ACC112 (cell line): ENCODE measurements around the gene ARMC7.
"Not testable (repeated sequence)": the region's sequence is repeated elsewhere in the genome, so short reads cannot be mapped to it uniquely, and the experiment has no call there.

Experiments used
- H2AFZ ChIP-seq: fragments of 200-600 bp; sonication (generic); one replicate; pipeline ENCODE4 v1.6.0; 2017; ENCODE audit warnings: antibody characterized with exemption, low read length; ENCODE audit not compliant: unreplicated experiment
- H3K27ac ChIP-seq: fragments of 200-600 bp; sonication (generic); 2 replicates; pipeline ENCODE4 v1.5.1; 2014; ENCODE audit warnings: low read depth, mild to moderate bottlenecking, antibody characterized with exemption, low read length, moderate library complexity
- H3K27me3 ChIP-seq: fragments of 200-600 bp; sonication (generic); 2 replicates; pipeline ENCODE4 v1.6.1; 2014; ENCODE audit warnings: mild to moderate bottlenecking, antibody characterized with exemption, low read length, moderate library complexity, mixed read lengths; ENCODE audit not compliant: insufficient read depth
- H3K36me3 ChIP-seq: fragments of 200-600 bp; sonication (generic); 2 replicates; pipeline ENCODE4 v1.6.1; 2016; ENCODE audit warnings: mild to moderate bottlenecking, antibody characterized with exemption, low read length, moderate library complexity, mixed read lengths; ENCODE audit not compliant: insufficient read depth
- H3K4me1 ChIP-seq: fragments of 200-600 bp; sonication (generic); one replicate; pipeline ENCODE4 v1.6.1; 2016; ENCODE audit warnings: low read length, mixed read lengths; ENCODE audit not compliant: insufficient read depth, unreplicated experiment, control insufficient read depth
- H3K4me3 ChIP-seq: fragments of 200-600 bp; sonication (generic); 2 replicates; pipeline ENCODE4 v1.5.1; 2014; ENCODE audit warnings: mild to moderate bottlenecking, low read depth, low read length
- H3K79me2 ChIP-seq: fragments of 200-600 bp; sonication (generic); one replicate; pipeline ENCODE4 v1.6.0; 2016; ENCODE audit warnings: low read length; ENCODE audit not compliant: control insufficient read depth, unreplicated experiment, insufficient read depth

The ARMC7 gene

DNA sequence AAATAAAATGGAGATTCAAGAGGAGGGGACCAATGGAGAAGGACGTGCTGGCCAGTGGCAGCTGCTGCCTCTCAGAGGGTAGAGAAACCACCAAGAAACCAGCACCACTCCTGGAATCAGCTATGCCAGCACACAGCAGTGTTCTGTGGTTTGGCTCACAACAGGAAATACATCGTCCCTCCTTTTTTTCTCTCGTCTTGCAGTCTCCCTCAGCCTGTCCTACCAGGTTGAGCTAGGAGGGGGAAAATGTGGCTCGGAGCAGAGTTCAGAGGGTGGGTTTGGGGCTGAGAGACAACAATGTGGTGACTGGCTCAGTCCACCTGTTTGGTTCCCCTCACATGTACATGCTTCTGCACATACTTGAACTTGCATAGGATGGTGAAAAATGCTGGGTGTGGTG, 41.9 kb upstream of the ARMC7 start:
- H3K4me1 ChIP-seq = peaks cover 6% of the 10 kb centered on the region
- no peaks in the 10 kb centered on the region for H3K27me3 ChIP-seq
- H3K36me3 ChIP-seq = no peaks in the 10 kb centered on the region
- H3K79me2 ChIP-seq = no peaks in the 10 kb centered on the region
- no peak overlapping the region for H3K27ac ChIP-seq
- H2AFZ ChIP-seq = no peak overlapping the region
- no peak overlapping the region for H3K4me3 ChIP-seq

DNA sequence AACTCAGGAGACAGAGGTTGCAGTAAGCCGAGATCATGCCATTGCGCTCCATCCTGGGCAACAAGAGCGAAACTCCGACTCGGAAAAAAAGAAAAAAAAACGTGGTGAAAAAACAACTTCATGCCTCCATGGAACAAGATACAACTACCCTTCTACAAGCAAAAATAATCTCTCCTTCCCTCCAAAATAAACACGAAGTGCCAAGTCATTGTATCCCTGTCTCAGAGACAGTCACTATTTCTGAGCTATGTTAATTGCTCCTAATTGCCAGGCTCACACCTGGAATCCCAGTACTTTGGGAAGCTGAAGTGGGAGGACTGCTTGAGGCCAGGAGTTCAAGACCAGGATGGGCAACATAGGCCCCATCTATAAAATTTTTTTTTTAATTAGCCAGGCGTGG, 41.0 kb upstream of the ARMC7 start:
- peaks cover 6% of the 10 kb centered on the region for H3K4me1 ChIP-seq
- no peaks in the 10 kb centered on the region for H3K36me3 ChIP-seq
- H3K27ac ChIP-seq = no peak overlapping the region
- no peak overlapping the region for H2AFZ ChIP-seq
- no peaks in the 10 kb centered on the region for H3K27me3 ChIP-seq
- H3K4me3 ChIP-seq = no peak overlapping the region
- no peaks in the 10 kb centered on the region for H3K79me2 ChIP-seq

DNA sequence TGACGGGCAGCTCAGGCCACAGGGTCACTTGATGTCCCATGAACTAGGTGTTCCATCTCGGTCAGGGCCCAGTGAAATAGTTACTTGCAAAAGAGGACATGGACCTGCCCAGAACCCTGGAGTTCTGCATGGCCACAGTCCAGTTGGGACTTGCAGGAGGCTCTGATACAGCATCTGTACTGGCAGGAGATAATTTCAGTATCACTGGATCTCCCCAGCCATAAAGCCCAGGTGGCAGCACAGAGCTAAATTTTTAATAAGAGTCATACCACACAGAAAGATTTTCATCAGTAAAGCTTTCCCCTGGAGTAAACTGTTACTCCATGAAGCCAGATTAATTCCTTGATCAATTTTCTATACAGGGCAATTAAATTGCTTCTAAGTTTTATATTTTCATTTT, 40.0 kb upstream of the ARMC7 start:
- peaks cover 6% of the 10 kb centered on the region for H3K4me1 ChIP-seq
- no peak overlapping the region for H2AFZ ChIP-seq
- no peaks in the 10 kb centered on the region for H3K36me3 ChIP-seq
- no peak overlapping the region for H3K27ac ChIP-seq
- H3K4me3 ChIP-seq = no peak overlapping the region
- no peaks in the 10 kb centered on the region for H3K79me2 ChIP-seq
- H3K27me3 ChIP-seq = no peaks in the 10 kb centered on the region

DNA sequence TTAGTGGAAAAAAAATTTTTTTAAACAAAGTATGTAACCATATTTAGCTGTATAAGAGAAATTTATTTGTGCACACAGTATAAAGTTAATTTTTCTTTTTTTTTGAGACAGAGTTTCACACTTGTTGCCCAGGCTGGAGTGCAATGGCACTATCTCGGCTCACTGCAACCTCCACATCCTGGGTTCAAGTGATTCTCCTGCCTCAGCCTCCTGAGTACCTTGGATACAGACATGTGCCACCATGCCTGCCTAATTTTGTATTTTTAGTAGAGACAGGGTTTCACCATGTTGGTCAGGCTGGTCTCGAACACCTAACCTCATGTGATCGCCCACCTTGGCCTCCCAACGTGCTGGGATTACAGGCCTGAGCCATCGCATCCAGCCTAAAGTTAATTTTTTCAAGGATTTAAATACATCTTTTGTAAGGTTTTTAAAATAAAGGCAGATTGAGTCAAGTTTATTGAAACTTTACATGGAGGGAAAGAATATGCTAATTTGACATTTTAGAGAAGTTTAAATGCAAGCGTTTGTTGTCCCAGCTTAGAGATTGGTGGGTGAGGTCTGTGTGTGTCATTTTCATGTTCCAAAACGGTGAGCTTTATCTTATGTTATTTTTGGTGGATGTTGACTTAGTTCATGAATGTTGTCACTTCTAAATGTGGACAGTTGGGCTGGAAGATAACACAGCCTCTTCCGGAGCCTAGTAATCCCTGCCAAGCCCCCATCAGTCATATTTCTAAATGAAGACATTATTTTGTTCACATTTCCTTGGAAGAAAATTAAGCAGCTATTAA, 38.1 kb upstream of the ARMC7 start:
- not testable (repeated sequence) for H3K27me3 ChIP-seq, H2AFZ ChIP-seq, H3K36me3 ChIP-seq, H3K4me3 ChIP-seq, H3K4me1 ChIP-seq, H3K27ac ChIP-seq, H3K79me2 ChIP-seq

DNA sequence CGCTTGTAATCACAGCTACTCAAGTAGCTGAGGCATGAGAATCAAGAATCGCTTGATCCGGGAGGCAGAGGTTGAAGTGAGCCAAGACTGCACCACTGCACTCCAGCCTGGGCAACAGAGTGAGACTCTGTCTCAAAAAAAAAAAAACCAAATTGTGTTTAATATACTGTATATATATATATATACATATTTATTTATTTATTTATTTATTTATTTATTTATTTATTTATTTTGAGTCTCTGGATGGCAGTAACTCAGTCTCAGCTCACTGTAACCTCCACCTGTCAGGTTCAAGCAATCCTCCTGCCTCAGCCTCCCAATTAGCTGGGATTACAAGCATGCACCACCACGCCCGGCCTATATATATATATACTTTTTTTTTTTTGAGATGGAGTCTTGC, 36.9 kb upstream of the ARMC7 start:
- H3K27ac ChIP-seq, H3K36me3 ChIP-seq, H3K4me3 ChIP-seq, H3K4me1 ChIP-seq, H3K79me2 ChIP-seq, H2AFZ ChIP-seq, H3K27me3 ChIP-seq: not testable (repeated sequence)

DNA sequence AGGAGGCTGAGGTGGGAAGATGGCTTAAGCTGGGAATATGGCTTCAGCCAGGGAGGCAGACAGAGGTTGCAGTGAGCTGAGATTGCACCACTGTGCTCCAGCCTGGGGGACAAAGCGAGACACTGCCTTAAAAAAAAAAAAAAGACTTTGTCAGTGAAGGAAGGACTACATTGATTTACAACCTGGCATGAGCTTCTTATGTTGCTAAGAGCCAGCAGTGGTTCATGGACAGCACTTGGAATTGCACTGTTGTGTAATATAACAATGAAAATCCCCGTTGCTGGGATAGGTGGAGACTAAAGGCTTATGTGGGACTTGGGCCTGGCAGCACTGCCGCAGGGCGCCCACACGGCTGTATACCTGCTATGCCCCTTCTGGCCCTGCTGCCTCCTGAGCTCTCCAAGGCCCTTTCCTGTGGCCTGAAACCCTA, 36.1 kb upstream of the ARMC7 start:
- Histone ChIP-seq H3K79me2 (no peaks in the 10 kb centered on the region), H3K4me3 (no peak overlapping the region), H3K4me1 (peaks cover 11% of the 10 kb centered on the region), H3K27ac (no peak overlapping the region), H3K27me3 (no peaks in the 10 kb centered on the region), H2AFZ (no peak overlapping the region), H3K36me3 (no peaks in the 10 kb centered on the region)

DNA sequence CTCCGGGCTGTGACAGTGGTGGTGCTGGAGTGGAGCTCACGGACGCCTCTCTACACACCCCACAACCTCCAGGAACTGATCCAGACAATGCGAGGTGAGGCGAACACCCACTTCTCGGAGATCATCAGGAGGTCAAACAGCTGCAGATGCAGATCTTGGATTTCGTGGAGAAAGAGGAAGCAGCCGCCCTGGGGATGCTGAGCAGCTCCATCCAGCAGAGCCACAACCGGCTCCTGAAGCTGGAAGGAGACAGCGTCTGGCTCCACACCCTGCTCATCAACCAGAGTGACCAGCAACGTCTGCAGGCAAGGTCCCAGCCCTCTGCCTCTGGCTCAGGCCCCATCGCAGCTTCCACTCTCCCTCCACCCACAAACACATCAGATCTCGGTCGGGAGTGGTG, 35.2 kb upstream of the ARMC7 start:
- peaks cover 20% of the 10 kb centered on the region for H3K4me1 ChIP-seq
- no peaks in the 10 kb centered on the region for H3K36me3 ChIP-seq
- H3K27ac ChIP-seq = no peak overlapping the region
- no peak overlapping the region for H2AFZ ChIP-seq
- H3K4me3 ChIP-seq = no peak overlapping the region
- H3K79me2 ChIP-seq = no peaks in the 10 kb centered on the region
- no peaks in the 10 kb centered on the region for H3K27me3 ChIP-seq

DNA sequence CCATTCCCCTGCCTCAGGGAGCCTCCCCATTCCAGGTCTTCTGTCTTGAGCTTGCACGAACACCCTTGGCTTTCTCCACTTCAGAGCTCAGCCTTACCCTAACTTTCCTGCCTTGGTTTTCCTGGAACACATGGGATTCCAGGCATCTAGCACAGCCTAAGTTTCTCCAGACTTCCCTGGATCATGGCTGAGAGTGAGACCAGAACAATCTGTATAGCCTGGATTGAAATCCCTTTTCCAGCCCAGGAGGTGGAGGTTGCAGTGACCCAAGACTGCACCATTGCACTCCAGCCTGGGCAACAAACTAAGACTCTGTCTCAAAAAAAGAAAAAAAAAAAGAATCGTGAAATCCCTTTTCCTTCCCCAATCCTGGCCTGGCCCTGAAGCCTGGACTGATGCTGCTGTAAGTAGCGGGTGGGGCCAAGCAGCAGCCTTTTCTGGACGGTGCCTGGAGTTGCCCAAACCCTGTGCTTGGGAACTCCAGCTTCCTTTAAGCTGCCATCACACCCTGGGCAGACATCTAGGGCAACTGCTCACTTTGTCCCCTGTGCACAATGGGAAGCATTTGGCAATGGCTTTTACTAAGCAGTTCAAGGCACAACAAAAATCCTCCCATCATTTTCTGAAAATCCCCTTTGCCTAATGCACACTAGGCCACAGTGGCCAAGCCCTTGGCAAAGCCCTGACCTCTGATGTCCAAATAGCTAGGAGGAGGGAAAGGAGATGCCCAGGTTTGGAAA, 34.0 kb upstream of the ARMC7 start:
- no peaks in the 10 kb centered on the region for H3K27me3 ChIP-seq
- H3K27ac ChIP-seq = no peak overlapping the region
- H3K79me2 ChIP-seq = no peaks in the 10 kb centered on the region
- H2AFZ ChIP-seq = no peak overlapping the region
- peaks cover 26% of the 10 kb centered on the region for H3K4me1 ChIP-seq
- H3K36me3 ChIP-seq = no peaks in the 10 kb centered on the region
- H3K4me3 ChIP-seq = no peak overlapping the region

DNA sequence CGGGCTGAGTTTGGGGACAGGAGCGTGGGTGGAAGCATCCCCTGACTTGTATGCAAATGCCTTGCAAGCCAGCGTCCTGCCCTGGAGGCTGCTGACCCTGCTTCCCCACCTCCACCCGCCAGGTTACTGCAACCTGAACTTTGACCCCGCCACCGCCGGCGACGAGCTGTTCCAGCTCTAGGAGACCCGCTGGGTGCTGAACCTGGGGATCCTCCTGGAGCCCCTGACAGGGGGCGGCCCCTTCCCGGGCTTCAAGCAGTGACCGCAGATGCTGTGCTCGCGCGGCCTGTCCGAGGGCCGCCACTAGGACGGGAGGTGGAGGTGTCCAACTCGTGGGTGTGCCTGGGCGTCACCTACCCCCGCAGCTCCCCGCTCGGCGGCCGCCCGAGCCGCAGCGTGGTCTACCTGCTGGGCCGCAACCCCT, 32.7 kb upstream of the ARMC7 start:
- Histone ChIP-seq H3K27ac (no peak overlapping the region), H3K36me3 (no peaks in the 10 kb centered on the region)

DNA sequence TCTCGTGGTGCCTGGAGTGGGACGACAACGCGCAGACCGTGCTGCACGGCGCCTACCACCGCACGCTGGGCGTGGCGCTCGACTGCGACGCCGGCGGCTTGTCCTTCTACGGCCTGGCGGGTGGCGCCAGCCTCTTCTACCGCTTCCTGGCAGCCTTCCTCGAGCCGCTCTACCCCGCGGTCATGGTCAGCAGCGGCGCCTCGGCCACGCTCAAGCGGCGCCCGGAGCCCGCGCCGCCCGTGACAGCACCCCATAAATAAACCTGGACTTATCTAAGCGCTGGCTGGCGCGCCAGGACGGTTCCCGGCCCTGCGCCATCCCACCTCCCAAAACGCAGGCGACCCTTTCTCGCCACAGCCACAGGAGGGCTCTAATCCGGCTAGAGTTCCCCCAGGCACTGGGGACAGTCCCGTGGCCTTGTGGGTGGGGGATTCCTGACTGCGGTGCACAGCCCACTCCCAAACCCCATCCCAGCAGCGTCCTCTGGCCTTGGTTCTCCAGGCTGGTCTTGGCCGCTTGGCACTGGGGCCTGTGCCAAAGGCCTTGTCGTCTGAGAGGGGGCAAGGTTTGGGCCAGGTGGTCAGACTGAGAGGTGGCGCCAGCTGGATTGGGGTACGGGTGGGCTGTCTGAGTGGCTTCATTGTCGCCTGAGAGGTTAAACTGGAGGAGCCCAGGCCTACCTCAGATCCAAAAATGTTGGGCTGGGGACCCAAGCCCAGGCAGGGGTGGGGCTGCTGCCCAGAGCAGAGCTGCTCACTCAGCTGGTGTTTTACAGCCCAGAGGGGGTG, 32.1 kb upstream of the ARMC7 start:
- Histone ChIP-seq H3K36me3 (no peaks in the 10 kb centered on the region), H3K4me1 (peaks cover 26% of the 10 kb centered on the region), H3K4me3 (no peak overlapping the region), H3K27ac (peak overlapping the region; percentile 72; the same call in 1 of the 2 replicates), H3K79me2 (no peaks in the 10 kb centered on the region), H2AFZ (peak overlapping the region; percentile 80), H3K27me3 (no peaks in the 10 kb centered on the region)

More for the DNA sequence above, 32.7 kb upstream of the ARMC7 start:
- H3K4me1 ChIP-seq = peaks cover 26% of the 10 kb centered on the region
- no peak overlapping the region for H2AFZ ChIP-seq
- no peak overlapping the region for H3K4me3 ChIP-seq
- no peaks in the 10 kb centered on the region for H3K27me3 ChIP-seq
- no peaks in the 10 kb centered on the region for H3K79me2 ChIP-seq
